HG03064 (cell line): Measurements from ENCODE around the gene MRPL23.
"Not testable (repeated sequence)": the region's sequence is repeated elsewhere in the genome, so short reads cannot be mapped to it uniquely, and the experiment has no call there.

Experiments used
- ATAC-seq: cut with Tn5 transposase; IDR thresholded peaks from one replicate; pipeline ENCODE4 v1.9.1; 2021; ENCODE audit warnings: low read depth; ENCODE audit not compliant: unreplicated experiment

Gene MRPL23

DNA sequence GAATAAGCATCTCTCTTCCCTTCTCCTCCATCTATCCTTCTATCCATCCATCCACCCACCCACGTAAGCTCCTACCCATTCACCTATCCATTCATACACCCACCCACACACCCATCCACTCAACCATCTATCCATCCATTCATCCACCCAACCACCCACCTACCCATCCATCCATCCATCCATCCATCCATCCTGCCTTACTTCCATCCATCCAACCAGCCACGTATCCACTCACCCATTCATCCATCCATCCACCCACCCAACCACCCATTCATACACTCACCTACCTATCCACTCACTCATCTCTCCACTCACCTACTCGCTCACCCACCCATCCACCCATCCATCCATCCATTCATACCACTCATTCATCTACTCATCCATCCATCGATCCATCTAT, 14.5 kb upstream of the MRPL23 start:
- ATAC-seq = no peak

GRCh38 chr11:1933416-1934334, 13.5 kb upstream of the MRPL23 start:
- ATAC-seq = no peak

GRCh38 chr11:1934335-1935155, 12.6 kb upstream of the MRPL23 start:
- ATAC-seq = no peak

GRCh38 chr11:1935156-1936071, 11.7 kb upstream of the MRPL23 start:
- ATAC-seq = no peak

GRCh38 chr11:1936072-1936780, 10.9 kb upstream of the MRPL23 start:
- no peak for ATAC-seq

- ATAC-seq = no peak
Measured at GRCh38 chr11:1936781-1937615, 10.1 kb upstream of the MRPL23 start.

- ATAC-seq = no peak
Measured at GRCh38 chr11:1937616-1938342, 9.4 kb upstream of the MRPL23 start.

- no peak for ATAC-seq
Measured at GRCh38 chr11:1938343-1939005, 8.7 kb upstream of the MRPL23 start.

GRCh38 chr11:1939006-1939625, 8.0 kb upstream of the MRPL23 start:
- ATAC-seq = no peak

DNA sequence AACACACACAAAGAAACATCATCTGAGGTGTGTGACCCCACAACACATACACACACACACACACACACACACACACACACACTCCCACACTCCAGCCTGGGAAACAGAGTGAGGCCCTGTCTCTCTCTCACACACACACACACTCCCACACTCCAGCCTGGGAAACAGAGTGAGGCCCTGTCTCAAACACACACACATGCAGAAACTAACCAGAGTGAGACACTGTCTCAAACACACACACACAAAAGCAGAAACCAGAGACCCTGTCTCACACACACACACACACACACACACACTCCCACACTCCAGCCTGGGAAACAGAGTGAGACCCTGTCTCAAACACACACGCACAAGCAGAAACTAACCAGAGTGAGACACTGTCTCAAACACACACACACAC, 7.3 kb upstream of the MRPL23 start:
- not testable (repeated sequence) for ATAC-seq

GRCh38 chr11:1942558-1943260, 4.4 kb upstream of the MRPL23 start:
- no peak for ATAC-seq

DNA sequence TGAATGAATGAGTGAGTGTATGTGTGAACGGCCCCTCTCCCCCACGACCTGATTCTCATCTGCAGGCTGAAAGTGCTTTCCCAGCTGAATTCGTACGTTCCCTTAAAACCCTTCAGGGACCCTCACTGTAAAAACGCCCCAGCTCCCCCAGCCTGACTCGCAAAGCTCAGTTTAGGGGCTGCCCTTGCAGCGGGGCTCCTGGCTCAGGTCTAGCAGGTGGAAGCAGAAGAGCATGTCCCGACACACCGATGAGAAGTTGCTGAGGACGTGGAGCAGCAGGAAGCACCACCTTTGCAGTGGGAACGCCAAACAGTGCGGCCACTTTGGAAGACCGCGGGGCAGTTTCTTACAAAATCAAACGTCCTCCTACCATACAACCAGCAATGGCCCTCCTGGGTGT, 3.6 kb upstream of the MRPL23 start:
- ATAC-seq = no peak

- no peak for ATAC-seq
Measured at GRCh38 chr11:1943977-1944376, 3.2 kb upstream of the MRPL23 start.

DNA sequence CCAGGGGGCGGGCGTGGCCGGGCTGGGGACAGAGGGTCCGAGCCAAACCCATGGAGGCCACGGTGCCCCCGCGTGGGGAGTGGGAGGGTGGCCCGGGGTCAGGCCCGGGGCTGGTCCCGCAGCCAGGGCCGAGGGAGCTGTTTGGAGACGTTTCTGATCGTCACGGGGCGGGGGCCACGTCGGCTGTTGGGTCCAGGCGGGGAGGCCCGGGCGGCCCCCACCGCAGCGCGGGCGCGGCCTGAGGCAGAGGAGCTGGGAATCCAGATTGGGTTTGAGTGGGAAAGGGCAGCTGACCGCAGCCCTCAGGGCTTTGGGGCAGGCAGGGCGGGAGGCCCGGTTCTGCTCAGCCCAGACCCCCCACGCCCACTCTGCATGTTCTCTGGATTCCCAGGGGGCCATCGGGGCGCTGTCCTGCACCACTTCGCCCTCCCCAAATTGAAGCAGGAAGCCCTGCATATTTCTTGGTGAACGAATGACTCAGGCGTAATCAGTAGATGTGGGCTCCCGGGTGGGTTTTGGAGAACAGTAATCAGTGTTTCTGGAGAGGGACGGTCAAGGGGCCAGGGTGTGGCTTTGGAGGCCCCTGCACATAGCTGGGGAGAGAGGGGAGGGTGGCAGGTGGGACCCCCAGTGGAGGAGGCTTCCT, 583 bp downstream of the MRPL23 start:
- no peak for ATAC-seq

DNA sequence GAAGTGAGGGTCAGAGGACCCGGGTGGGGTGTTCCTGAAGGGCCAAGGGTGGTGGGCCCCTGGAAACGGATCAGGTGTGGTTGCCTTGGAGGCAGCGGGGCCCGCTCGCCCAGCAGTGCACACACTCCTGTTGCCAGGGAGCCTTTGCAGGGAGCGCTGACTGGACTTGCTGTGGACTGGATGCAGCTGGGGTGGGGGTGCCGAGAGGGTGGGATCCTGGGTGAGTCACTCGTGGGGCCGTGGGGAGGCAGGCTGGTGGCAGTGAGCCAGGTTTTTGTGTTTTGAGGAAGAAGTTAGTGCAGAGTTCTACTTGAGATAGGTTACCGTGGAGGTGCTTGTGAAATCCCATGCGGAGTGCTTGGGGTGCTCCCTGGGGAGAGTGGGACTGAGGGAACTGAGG, 1.3 kb downstream of the MRPL23 start:
- no peak for ATAC-seq

GRCh38 chr11:1949302-1949701, 2.2 kb downstream of the MRPL23 start:
- no peak for ATAC-seq
